BE2C (cell line): ENCODE measurements around the gene ATP1A2.

Experiments
- DNase-seq: peaks from one replicate; pipeline ENCODE4 v3.0.0-alpha.2; 2020
- H3K27me3 ChIP-seq: fragments of 250-450 bp; sonication (Bioruptor Pico); 2 replicates; pipeline ENCODE4 v1.5.1; 2020; ENCODE audit warnings: mild to moderate bottlenecking
- H3K36me3 ChIP-seq: fragments of 250-450 bp; sonication (Bioruptor Pico); 2 replicates; pipeline ENCODE4 v1.5.1; 2020; ENCODE audit warnings: mild to moderate bottlenecking
- H3K4me1 ChIP-seq: fragments of 250-450 bp; sonication (Bioruptor Pico); 2 replicates; pipeline ENCODE4 v1.5.1; 2020
- H3K4me3 ChIP-seq: 2 replicates; pipeline ENCODE4 v1.5.1; 2011; ENCODE audit warnings: low read depth, low read length
- H3K9me3 ChIP-seq: fragments of 250-450 bp; sonication (Bioruptor Pico); 2 replicates; pipeline ENCODE4 v1.5.1; 2020
- CTCF ChIP-seq: IDR thresholded peaks from 2 replicates; pipeline ENCODE4 v1.5.1; 2012; ENCODE audit warnings: mild to moderate bottlenecking, low read depth, low read length

The ATP1A2 gene

DNA sequence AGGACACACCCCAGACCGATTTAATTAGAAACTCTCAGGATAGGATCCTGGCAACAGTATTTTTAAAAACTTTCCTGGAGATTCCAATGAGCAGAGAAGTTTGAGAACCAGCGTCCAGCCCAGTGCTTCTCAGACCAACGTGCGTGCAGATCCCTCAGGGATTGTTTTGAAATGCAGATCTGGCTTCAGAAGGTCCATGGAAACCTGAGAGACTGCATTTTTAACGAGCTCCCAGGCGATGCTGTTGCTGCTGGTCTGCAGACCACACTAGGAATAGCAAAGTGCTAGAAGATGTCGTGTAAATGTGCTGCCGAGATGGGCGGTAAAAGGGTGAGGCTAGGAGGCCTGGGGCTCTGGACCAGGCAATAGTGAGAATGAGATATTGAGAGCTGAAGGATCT lies 56.4 kb downstream of the ATP1A2 start:
- DNase-seq = no peak
- no peak for TF ChIP-seq CTCF
- Histone ChIP-seq H3K4me1 (no peaks in the 10 kb centered on the region), H3K9me3 (no peaks in the 10 kb centered on the region), H3K36me3 (no peaks in the 10 kb centered on the region), H3K27me3 (peaks cover 13% of the 10 kb centered on the region), H3K4me3 (no peak overlapping the region)

- no peak overlapping the region for H3K4me3 ChIP-seq
- H3K4me1 ChIP-seq = no peaks in the 10 kb centered on the region
- H3K9me3 ChIP-seq = no peaks in the 10 kb centered on the region
- H3K27me3 ChIP-seq = peaks cover 13% of the 10 kb centered on the region
- no peaks in the 10 kb centered on the region for H3K36me3 ChIP-seq
- no peak for DNase-seq
- TF ChIP-seq CTCF = no peak
Measured at GRCh38 chr1:160177231-160177630, 61.7 kb downstream of the ATP1A2 start.

GRCh38 chr1:160177667-160178066 lies 62.1 kb downstream of the ATP1A2 start:
- H3K27me3 ChIP-seq = peaks cover 9% of the 10 kb centered on the region
- no peak for TF ChIP-seq CTCF
- no peak overlapping the region for H3K4me3 ChIP-seq
- no peaks in the 10 kb centered on the region for H3K9me3 ChIP-seq
- DNase-seq = no peak
- H3K36me3 ChIP-seq = no peaks in the 10 kb centered on the region
- no peaks in the 10 kb centered on the region for H3K4me1 ChIP-seq

DNA sequence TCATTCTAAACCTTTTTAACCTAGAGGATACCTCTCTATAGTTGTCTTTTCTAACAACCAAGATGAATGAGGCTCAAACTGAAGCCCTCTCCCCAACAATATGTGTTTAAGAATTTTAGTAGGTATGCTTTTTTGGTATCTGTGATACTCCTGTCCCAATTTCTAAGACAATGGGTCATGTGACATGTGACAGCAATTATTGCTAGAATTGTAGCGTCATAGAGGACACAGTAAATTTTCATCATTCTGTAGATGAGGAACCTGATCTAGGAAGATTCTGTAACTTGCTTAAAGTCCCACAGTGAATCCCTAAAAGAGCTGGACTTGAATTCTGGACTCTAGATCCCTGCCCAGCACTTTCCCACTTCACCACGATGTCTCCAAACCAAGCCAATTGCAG lies 63.2 kb downstream of the ATP1A2 start:
- H3K4me3 ChIP-seq = no peak overlapping the region
- no peaks in the 10 kb centered on the region for H3K4me1 ChIP-seq
- peaks cover 3% of the 10 kb centered on the region; the same call in 1 of the 2 replicates for H3K27me3 ChIP-seq
- no peaks in the 10 kb centered on the region for H3K36me3 ChIP-seq
- no peak for DNase-seq
- no peak for TF ChIP-seq CTCF
- H3K9me3 ChIP-seq = no peaks in the 10 kb centered on the region

DNA sequence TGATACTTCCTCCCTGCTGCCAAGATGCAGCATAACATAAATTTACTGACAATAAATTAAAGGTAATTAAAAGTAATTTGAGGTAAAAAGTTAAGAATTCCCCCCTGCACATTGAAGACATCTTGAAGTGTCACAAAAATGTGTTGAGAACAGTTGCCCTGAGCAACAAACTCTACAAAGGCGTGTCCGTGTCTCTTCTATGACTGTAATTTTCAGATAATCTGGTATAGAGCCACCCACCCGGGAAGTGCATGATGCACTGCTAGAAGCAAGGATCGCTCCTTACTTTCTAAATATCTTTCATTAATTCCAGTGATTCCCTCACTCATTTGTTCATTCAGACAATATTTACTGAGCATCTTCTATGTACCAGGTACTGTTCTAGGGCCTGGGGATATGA lies 63.8 kb downstream of the ATP1A2 start:
- H3K36me3 ChIP-seq = no peaks in the 10 kb centered on the region
- TF ChIP-seq CTCF = no peak
- H3K9me3 ChIP-seq = no peaks in the 10 kb centered on the region
- peaks cover 2% of the 10 kb centered on the region; the same call in 1 of the 2 replicates for H3K27me3 ChIP-seq
- H3K4me1 ChIP-seq = no peaks in the 10 kb centered on the region
- H3K4me3 ChIP-seq = no peak overlapping the region
- no peak for DNase-seq

DNA sequence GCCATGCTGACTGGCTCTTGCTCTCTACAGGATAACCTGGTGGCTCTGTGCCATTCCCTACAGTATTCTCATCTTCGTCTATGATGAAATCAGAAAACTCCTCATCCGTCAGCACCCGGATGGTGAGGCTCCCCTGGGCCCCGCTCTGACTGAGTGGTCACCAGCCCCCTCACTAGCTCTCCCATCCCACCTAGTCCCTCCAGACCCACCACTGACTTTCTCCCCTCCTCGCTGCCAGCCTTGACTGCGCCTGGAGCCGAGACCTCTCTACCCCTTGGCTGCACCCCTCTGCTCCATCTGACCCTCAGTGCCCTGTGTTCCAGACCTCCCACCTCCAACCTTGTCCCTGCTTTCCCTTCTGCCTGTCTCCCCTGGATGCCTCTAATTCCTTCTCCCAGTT lies 70.7 kb downstream of the ATP1A2 start:
- no peaks in the 10 kb centered on the region for H3K9me3 ChIP-seq
- H3K4me1 ChIP-seq = no peaks in the 10 kb centered on the region
- no peak for DNase-seq
- no peaks in the 10 kb centered on the region for H3K36me3 ChIP-seq
- no peak for TF ChIP-seq CTCF
- H3K27me3 ChIP-seq = no peaks in the 10 kb centered on the region; the same call in 1 of the 2 replicates
- no peak overlapping the region for H3K4me3 ChIP-seq
